SU-DHL-6 (cell line): ENCODE data around the gene WDR41.

Source experiments
- H2AFZ ChIP-seq: fragments of 200-600 bp; sonication (generic); 2 replicates; pipeline ENCODE4 v1.6.1; 2014; ENCODE audit warnings: low read depth, mild to moderate bottlenecking, moderate library complexity, mixed read lengths, antibody characterized with exemption, low read length; ENCODE audit not compliant: severe bottlenecking
- H3F3A ChIP-seq: fragments of 200-600 bp; shearing (Covaris generic); 2 replicates; pipeline ENCODE4 v1.6.0; 2016; ENCODE audit warnings: antibody characterized with exemption, mild to moderate bottlenecking; ENCODE audit not compliant: insufficient read depth
- H3K27ac ChIP-seq: fragments of 200-600 bp; sonication (generic); 2 replicates; pipeline ENCODE4 v1.5.1; 2016; ENCODE audit warnings: low read depth, mild to moderate bottlenecking, low read length, moderate library complexity, mixed read lengths
- H3K27me3 ChIP-seq: fragments of 200-600 bp; sonication (generic), shearing (Covaris generic); 2 replicates; pipeline ENCODE4 v1.6.0; 2014; ENCODE audit warnings: mild to moderate bottlenecking, low read length
- H3K36me3 ChIP-seq: fragments of 200-600 bp; sonication (generic); 2 replicates; pipeline ENCODE4 v1.6.1; 2014; ENCODE audit warnings: mild to moderate bottlenecking, low read length, mixed read lengths
- H3K4me2 ChIP-seq: fragments of 300-600, 200-600 bp; shearing (Covaris generic), sonication (generic); 2 replicates; pipeline ENCODE4 v1.6.0; 2014; ENCODE audit warnings: low read length, low read depth, mild to moderate bottlenecking; ENCODE audit not compliant: poor library complexity, severe bottlenecking
- H3K4me3 ChIP-seq: fragments of 200-600 bp; sonication (generic); 2 replicates; pipeline ENCODE4 v1.5.1; 2014; ENCODE audit warnings: antibody characterized with exemption, low read length, mild to moderate bottlenecking, mixed read lengths; ENCODE audit not compliant: insufficient read depth, poor library complexity, severe bottlenecking
- H3K79me2 ChIP-seq: fragments of 200-600 bp; sonication (generic); 2 replicates; pipeline ENCODE4 v1.6.1; 2014; ENCODE audit warnings: mild to moderate bottlenecking, low read length, moderate library complexity; ENCODE audit not compliant: insufficient read depth
- H3K9ac ChIP-seq: fragments of 200-600 bp; sonication (generic); 2 replicates; pipeline ENCODE4 v1.7.0; 2014; ENCODE audit warnings: mild to moderate bottlenecking, low read length
- H3K9me2 ChIP-seq: fragments of 200-600 bp; sonication (generic); replicated peaks from 2 replicates; pipeline ENCODE4 v1.6.1; 2014; ENCODE audit warnings: low read length; ENCODE audit not compliant: insufficient read depth
- H3K9me3 ChIP-seq: fragments of 200-600 bp; sonication (generic); 2 replicates; pipeline ENCODE4 v1.6.1; 2014; ENCODE audit warnings: low read length, mixed read lengths; ENCODE audit not compliant: insufficient read depth
- H4K20me1 ChIP-seq: fragments of 200-600 bp; sonication (generic); 2 replicates; pipeline ENCODE4 v1.6.1; 2014; ENCODE audit warnings: low read depth, mild to moderate bottlenecking, antibody characterized with exemption, low read length, moderate library complexity, mixed read lengths
- CTCF ChIP-seq: fragments of 200-600 bp; sonication (generic); IDR thresholded peaks from one replicate; pipeline ENCODE4 v1.5.1; 2017; ENCODE audit warnings: antibody characterized with exemption, mild to moderate bottlenecking, low read length, moderate library complexity; ENCODE audit not compliant: insufficient read depth, poor library complexity, severe bottlenecking
- EZH2phosphoT487 ChIP-seq: fragments of 200-600 bp; sonication (generic), shearing (Covaris generic); conservative IDR thresholded peaks from 2 replicates; pipeline ENCODE4 v1.6.1; 2018; ENCODE audit warnings: mild to moderate bottlenecking, antibody characterized with exemption, low read length, moderate library complexity, mixed read lengths

Gene WDR41

GRCh38 chr5:77499441-77499840 lies 7.3 kb upstream of the WDR41 start:
- TF ChIP-seq CTCF (no peak), EZH2phosphoT487 (no peak)
- H3K9me3 ChIP-seq = no peaks in the 10 kb centered on the region
- H3K36me3 ChIP-seq = no peaks in the 10 kb centered on the region
- H3K79me2 ChIP-seq = no peaks in the 10 kb centered on the region
- no peak overlapping the region for H3K4me3 ChIP-seq
- H3K27me3 ChIP-seq = no peaks in the 10 kb centered on the region
- no peaks in the 10 kb centered on the region for H4K20me1 ChIP-seq
- no peak overlapping the region for H2AFZ ChIP-seq
- no peak overlapping the region for H3K27ac ChIP-seq
- no peaks in the 10 kb centered on the region for H3F3A ChIP-seq
- no peak overlapping the region for H3K4me2 ChIP-seq
- no peaks in the 10 kb centered on the region for H3K9me2 ChIP-seq
- H3K9ac ChIP-seq = no peak overlapping the region

- no peaks in the 10 kb centered on the region for H3K27me3 ChIP-seq
- no peaks in the 10 kb centered on the region for H4K20me1 ChIP-seq
- no peak overlapping the region for H3K27ac ChIP-seq
- H3K4me2 ChIP-seq = no peak overlapping the region
- TF ChIP-seq EZH2phosphoT487 (no peak), CTCF (no peak)
- H2AFZ ChIP-seq = no peak overlapping the region
- no peaks in the 10 kb centered on the region for H3K9me3 ChIP-seq
- no peak overlapping the region for H3K9ac ChIP-seq
- no peaks in the 10 kb centered on the region for H3K9me2 ChIP-seq
- H3F3A ChIP-seq = no peaks in the 10 kb centered on the region
- H3K4me3 ChIP-seq = no peak overlapping the region
- H3K79me2 ChIP-seq = no peaks in the 10 kb centered on the region
- H3K36me3 ChIP-seq = no peaks in the 10 kb centered on the region
These were observed 6.8 kb upstream of the WDR41 start for GRCh38 chr5:77498952-77499351.

GRCh38 chr5:77494935-77495334 lies 2.8 kb upstream of the WDR41 start:
- H3K79me2 ChIP-seq = peaks cover 18% of the 10 kb centered on the region
- no peak overlapping the region for H2AFZ ChIP-seq
- H4K20me1 ChIP-seq = no peaks in the 10 kb centered on the region
- no peaks in the 10 kb centered on the region for H3K36me3 ChIP-seq
- TF ChIP-seq EZH2phosphoT487 (no peak), CTCF (no peak)
- no peaks in the 10 kb centered on the region for H3K9me3 ChIP-seq
- no peaks in the 10 kb centered on the region for H3K9me2 ChIP-seq
- no peak overlapping the region for H3K9ac ChIP-seq
- H3K4me2 ChIP-seq = no peak overlapping the region
- H3K4me3 ChIP-seq = no peak overlapping the region
- H3F3A ChIP-seq = peaks cover 4% of the 10 kb centered on the region
- H3K27me3 ChIP-seq = no peaks in the 10 kb centered on the region
- H3K27ac ChIP-seq = no peak overlapping the region
